Left lung (tissue), 10 donors: ENCODE data around the gene MTG2. TPM values are rescaled to one million over a fixed set of nuclear protein-coding genes. Genes with fewer than 3 reads are reported as not detected.

Experiments used
- ATAC-seq: fragments of 200-7000 bp; cut with Tn5 transposase; one replicate; pipeline ENCODE4 v1.9.1; 2020; ENCODE audit warnings: moderate library complexity
- DNase-seq, 4 donors: peaks; one replicate each; pipeline ENCODE4 v3.0.0-alpha.2; 2013 to 2020
- H3K27ac ChIP-seq, 2 donors: fragments of 200-600 bp; sonication (generic) in 1 of 2; one replicate each; pipeline versions ENCODE4 v1.5.0 to v1.8.0; 2020 to 2021
- H3K27me3 ChIP-seq, 2 donors: fragments of 200-600 bp; sonication (generic) in 1 of 2; one replicate each; pipeline versions ENCODE4 v1.5.0 to v1.8.0; 2020 to 2021
- H3K36me3 ChIP-seq, 2 donors: fragments of 200-600 bp; sonication (generic) in 1 of 2; one replicate each; pipeline versions ENCODE4 v1.5.0 to v1.8.0; 2020 to 2021
- H3K4me1 ChIP-seq, 2 donors: fragments of 200-600 bp; one replicate each; pipeline ENCODE4 v1.8.0; 2021
- H3K4me3 ChIP-seq, 2 donors: fragments of 200-600 bp; sonication (generic) in 1 of 2; one replicate each; pipeline versions ENCODE4 v1.5.0 to v1.8.0; 2020 to 2021; ENCODE audit warnings: mild to moderate bottlenecking in 1 of 2
- H3K9me3 ChIP-seq, 2 donors: fragments of 200-600 bp; sonication (generic) in 1 of 2; one replicate each; pipeline versions ENCODE4 v1.5.0 to v1.8.0; 2020 to 2021
- CTCF ChIP-seq, 2 donors: fragments of 200-600 bp; sonication (generic) in 1 of 2; IDR thresholded peaks; one replicate each; pipeline versions ENCODE4 v1.5.0 to v1.8.0; 2021; ENCODE audit warnings: antibody characterized with exemption in 2 of 2
- intact Hi-C, 2 donors: fragments of 100-400 bp; cut with DNase I; formaldehyde crosslinking; loops; one replicate each; pipeline versions ENCODE4 v1.11.2 to v1.14.2; 2022
- polyA plus RNA-seq, 6 donors: library from polyadenylated mRNA; unstranded; fragments of 120-200 nt; gene quantifications; one replicate each; pipeline ENCODE4 v1.2.1, GENCODE V29; 2013; ENCODE audit not compliant: insufficient read length in 6 of 6
- total RNA-seq, 2 donors: library from RNA; stranded (reverse); fragmentation: NEBNext Ultra II Directional; extraction: Animal tissue kit (Norgen Biotek cat#: 25700); gene quantifications; one replicate each; pipeline ENCODE4 v1.2.1, GENCODE V29; 2021
- donor health status: DM: no; HTN: yes; CAD: no.
- donor health status: DM: no; HTN: no; CAD: no.

The MTG2 gene
- total and polyA plus RNA-seq, 8 donors = 25.5 to 34.6 (median 31.2) TPM

GRCh38 chr20:62135573-62136266, 47.1 kb upstream of the MTG2 start:
- no peak overlapping the region for H3K4me3 ChIP-seq
- H3K27me3 ChIP-seq = no peaks in the 10 kb centered on the region
- intact Hi-C loops = loop anchor here in 1 of 2 donors (5.0 kb wide), 1 partner anchor 123 kb away; no protein-coding TSS in a partner anchor
- H3K27ac ChIP-seq = peak overlapping the region in 1 of 2 donors; percentile 74
- no peak for TF ChIP-seq CTCF (IDR thresholded peaks at IDR 0.05)
- H3K36me3 ChIP-seq = peaks cover 10 to 100% of the 10 kb centered on the region in 2 donors
- no peak for DNase-seq
- H3K9me3 ChIP-seq = no peaks in the 10 kb centered on the region
- H3K4me1 ChIP-seq = peaks cover under 1 to 63% of the 10 kb centered on the region in 2 donors
- ATAC-seq = no peak

GRCh38 chr20:62136283-62137091, 46.3 kb upstream of the MTG2 start:
- DNase-seq (peak in 2 of 4 donors; percentile 42 to 75), ATAC-seq (peak; percentile 71)
- intact Hi-C loops = loop anchor here in 1 of 2 donors (5.0 kb wide), 1 partner anchor 124 kb away; no protein-coding TSS in a partner anchor
- Histone ChIP-seq H3K27ac (peak overlapping the region in 1 of 2 donors; percentile 2), H3K9me3 (no peaks in the 10 kb centered on the region), H3K27me3 (no peaks in the 10 kb centered on the region), H3K4me1 (peaks cover 6 to 71% of the 10 kb centered on the region in 2 donors), H3K36me3 (peaks cover 10 to 95% of the 10 kb centered on the region in 2 donors), H3K4me3 (no peak overlapping the region)
- TF ChIP-seq CTCF (IDR thresholded peaks at IDR 0.05) = peak; percentile 47 to 68

- Histone ChIP-seq H3K36me3 (peaks cover 10 to 89% of the 10 kb centered on the region in 2 donors), H3K4me3 (no peak overlapping the region), H3K4me1 (peaks cover 6 to 72% of the 10 kb centered on the region in 2 donors), H3K9me3 (no peaks in the 10 kb centered on the region), H3K27me3 (no peaks in the 10 kb centered on the region), H3K27ac (no peak overlapping the region)
- intact Hi-C loops = loop anchor here in 1 of 2 donors (5.0 kb wide), 1 partner anchor 125 kb away; no protein-coding TSS in a partner anchor
- no peak for DNase-seq
- TF ChIP-seq CTCF (IDR thresholded peaks at IDR 0.05) = peak in 1 of 2 donors; percentile 11
- no peak for ATAC-seq
Observed at GRCh38 chr20:62137092-62137384, 45.8 kb upstream of the MTG2 start.

- DNase-seq (peak in 1 of 4 donors; percentile 48), ATAC-seq (no peak)
- Histone ChIP-seq H3K4me3 (no peak overlapping the region), H3K27ac (no peak overlapping the region), H3K4me1 (peaks cover 6 to 69% of the 10 kb centered on the region in 2 donors), H3K27me3 (no peaks in the 10 kb centered on the region), H3K36me3 (peaks cover 10 to 83% of the 10 kb centered on the region in 2 donors), H3K9me3 (no peaks in the 10 kb centered on the region)
- intact Hi-C loops = loop anchor here in 1 of 2 donors (5.0 kb wide), 1 partner anchor 125 kb away; no protein-coding TSS in a partner anchor
- TF ChIP-seq CTCF (IDR thresholded peaks at IDR 0.05) = no peak
Observed at GRCh38 chr20:62137478-62138203, 45.2 kb upstream of the MTG2 start.
